Lower leg skin (tissue), 4 donors: Measurements from ENCODE around the gene SLC11A2. TPM values are rescaled to one million over a fixed set of nuclear protein-coding genes. Genes with fewer than 3 reads are reported as not detected.

Experiments used
- DNase-seq, 2 donors: peaks; one replicate each; pipeline ENCODE4 v3.0.0-alpha.2; 2019; ENCODE audit warnings: low spot score in 2 of 2
- H3K4me3 ChIP-seq: fragments of 200-600 bp; sonication (generic); 2 replicates; pipeline ENCODE4 v1.5.1; 2017; ENCODE audit warnings: mild to moderate bottlenecking, low read depth; ENCODE audit not compliant: poor library complexity, severe bottlenecking
- CTCF ChIP-seq, 3 donors: fragments of 450-650 bp; IDR thresholded peaks; one replicate each; pipeline ENCODE4 v1.5.1; 2016; ENCODE audit warnings: antibody characterized with exemption in 3 of 3, mild to moderate bottlenecking in 3 of 3, moderate library complexity in 2 of 3
- POLR2A ChIP-seq, 2 donors: fragments of 450-650 bp; IDR thresholded peaks; one replicate each; pipeline ENCODE4 v1.6.1; 2016 to 2017; ENCODE audit warnings: antibody characterized with exemption in 2 of 2, mild to moderate bottlenecking in 1 of 2, moderate library complexity in 1 of 2
- WGBS, 2 donors: methylation state at CpG; one replicate each; pipeline ENCODE4 v1.1.5; 2018; 5-methylcytosine and 5-hydroxymethylcytosine counted together
- intact Hi-C: fragments of 100-400 bp; cut with DNase I; formaldehyde crosslinking; loops from one replicate; pipeline ENCODE4 v1.15.0; 2023; ENCODE audit warnings: low total_unique reads
- total RNA-seq, 4 donors: library from RNA; depleted of rRNA; stranded (reverse); fragments of >200 nt; gene quantifications; one replicate each; pipeline ENCODE4 v1.1.0, GENCODE V29; 2016

Gene SLC11A2
- total RNA-seq, 4 donors from 2014 or later: 48.8 to 76.1 (median 64.9) TPM

GRCh38 chr12:50952510-50952909 lies 73.7 kb downstream of the SLC11A2 start, which contains the start of gene HIGD1C:
Gene HIGD1C (plus strand): TSS chr12:50952544. CDS start chr12:50953999, 1,455 bp downstream.
- DNase-seq: no peak
- TF ChIP-seq POLR2A (IDR thresholded peaks at IDR 0.05) (no peak), CTCF (IDR thresholded peaks at IDR 0.05) (no peak)
- intact Hi-C loops: no loop called here
- WGBS, 2 donors: 95 to 96% methylated on average over 19 of the region's 19 CpGs
- no peak within 1 kb of the TSS for H3K4me3 ChIP-seq

GRCh38 chr12:50951112-50951511 lies 75.1 kb downstream of the SLC11A2 start:
- no peak for TF ChIP-seq CTCF (IDR thresholded peaks at IDR 0.05)
- no peak for TF ChIP-seq POLR2A (IDR thresholded peaks at IDR 0.05)
- intact Hi-C loops: no loop called here

GRCh38 chr12:50949801-50950302 lies 76.3 kb downstream of the SLC11A2 start:
- WGBS, 2 donors: 85 to 88% methylated on average over 4 of the region's 4 CpGs
- H3K4me3 ChIP-seq: no peak overlapping the region
- no peak for TF ChIP-seq CTCF (IDR thresholded peaks at IDR 0.05)
- no peak for TF ChIP-seq POLR2A (IDR thresholded peaks at IDR 0.05)
- intact Hi-C loops: no loop called here
- no peak for DNase-seq

More at GRCh38 chr12:50951112-50951511, 75.1 kb downstream of the SLC11A2 start:
- H3K4me3 ChIP-seq: no peak overlapping the region
- WGBS, 2 donors: 85 to 91% methylated on average over 2 of the region's 2 CpGs
- DNase-seq: no peak

- TF ChIP-seq CTCF (IDR thresholded peaks at IDR 0.05) (no peak), POLR2A (IDR thresholded peaks at IDR 0.05) (no peak)
- intact Hi-C loops: no loop called here
- DNase-seq: no peak
- 52 to 56% methylated on average over 2 to 4 of the region's 4 CpGs for WGBS, 2 donors
- no peak overlapping the region for H3K4me3 ChIP-seq
Measured at GRCh38 chr12:50948798-50949197, 77.4 kb downstream of the SLC11A2 start.

- TF ChIP-seq CTCF (IDR thresholded peaks at IDR 0.05) (no peak), POLR2A (IDR thresholded peaks at IDR 0.05) (no peak)
- intact Hi-C loops: no loop called here
- H3K4me3 ChIP-seq: no peak overlapping the region
- WGBS, 2 donors: 90 to 92% methylated on average over 3 of the region's 3 CpGs
- DNase-seq: no peak
Measured at GRCh38 chr12:50947933-50948626, 78.1 kb downstream of the SLC11A2 start.
